Right lobe of liver (tissue), 4 donors: ENCODE data around the gene SUCLG2.

Source experiments
- POLR2A ChIP-seq: fragments of 450-650 bp; IDR thresholded peaks from one replicate; pipeline ENCODE4 v1.6.1; 2017; ENCODE audit warnings: antibody characterized with exemption, mild to moderate bottlenecking
- TF ChIP-seq, protein P1 (sequence below), 4 donors: fragments of 200-600 bp in 3 of 4; fragments of 450-650 bp in 1 of 4; IDR thresholded peaks; one replicate each; pipeline versions ENCODE4 v1.5.1 to v1.8.0; 2016 to 2022; ENCODE audit warnings: antibody characterized with exemption in 4 of 4, mild to moderate bottlenecking in 2 of 4
- donor health status: DM: no; HTN: no; CAD: no.
- donor health status: DM: no; HTN: no; CAD: no.
- donor health status: DM: no; HTN: yes; CAD: no.

DNA sequence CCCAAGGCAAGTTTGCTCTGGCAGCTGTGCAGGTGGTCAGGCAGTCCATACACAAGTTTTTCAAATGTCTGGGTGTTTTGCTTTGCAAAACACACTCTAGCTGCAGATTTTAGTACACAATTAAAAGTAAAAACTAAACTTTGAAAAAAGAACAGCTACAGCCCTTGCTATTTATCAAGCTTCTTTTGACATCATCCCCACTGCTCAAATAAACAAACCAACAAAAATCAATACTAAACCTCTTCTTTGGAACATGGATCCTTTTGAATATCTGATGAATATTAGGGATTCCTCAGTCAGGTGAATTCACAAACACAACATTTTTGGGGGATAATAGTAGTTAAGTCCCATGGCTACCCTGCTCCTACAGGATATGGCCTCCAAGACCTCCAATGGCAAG is 249.2 kb downstream of the SUCLG2 start:
- TF ChIP-seq, protein P1, sequence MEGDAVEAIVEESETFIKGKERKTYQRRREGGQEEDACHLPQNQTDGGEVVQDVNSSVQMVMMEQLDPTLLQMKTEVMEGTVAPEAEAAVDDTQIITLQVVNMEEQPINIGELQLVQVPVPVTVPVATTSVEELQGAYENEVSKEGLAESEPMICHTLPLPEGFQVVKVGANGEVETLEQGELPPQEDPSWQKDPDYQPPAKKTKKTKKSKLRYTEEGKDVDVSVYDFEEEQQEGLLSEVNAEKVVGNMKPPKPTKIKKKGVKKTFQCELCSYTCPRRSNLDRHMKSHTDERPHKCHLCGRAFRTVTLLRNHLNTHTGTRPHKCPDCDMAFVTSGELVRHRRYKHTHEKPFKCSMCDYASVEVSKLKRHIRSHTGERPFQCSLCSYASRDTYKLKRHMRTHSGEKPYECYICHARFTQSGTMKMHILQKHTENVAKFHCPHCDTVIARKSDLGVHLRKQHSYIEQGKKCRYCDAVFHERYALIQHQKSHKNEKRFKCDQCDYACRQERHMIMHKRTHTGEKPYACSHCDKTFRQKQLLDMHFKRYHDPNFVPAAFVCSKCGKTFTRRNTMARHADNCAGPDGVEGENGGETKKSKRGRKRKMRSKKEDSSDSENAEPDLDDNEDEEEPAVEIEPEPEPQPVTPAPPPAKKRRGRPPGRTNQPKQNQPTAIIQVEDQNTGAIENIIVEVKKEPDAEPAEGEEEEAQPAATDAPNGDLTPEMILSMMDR (IDR thresholded peaks at IDR 0.05), result no peak
- TF ChIP-seq POLR2A, result no peak
